Naive thymus-derived CD4-positive, alpha-beta T cell (primary cell): ENCODE data around the gene TFF2. TPM values are rescaled to one million over a fixed set of nuclear protein-coding genes. Genes with fewer than 3 reads are reported as not detected.

Source experiments
- ATAC-seq: fragments of 150-1000 bp; cut with Tn5 transposase; 2 replicates; pipeline ENCODE4 v1.10.0; 2021; ENCODE audit warnings: mild to moderate bottlenecking, moderate library complexity
- CTCF ChIA-PET: fragments of 350-600 bp; sonication (Branson Sonifier 250); formaldehyde crosslinking; loops from one replicate; lab custom pipeline; 2021; ENCODE audit warnings: antibody characterized with exemption; lab: Charles Lee
- POLR2A ChIA-PET: fragments of 350-600 bp; sonication (Branson Sonifier 250); formaldehyde crosslinking; loops from one replicate; lab custom pipeline; 2021; ENCODE audit warnings: antibody characterized with exemption, inconsistent platforms; lab: Charles Lee
- DNase-seq, 9 donors: peaks; one replicate each; pipeline versions ENCODE4 v3.0.0 to v3.0.0-alpha.2; 2020 to 2022; ENCODE audit warnings: mixed read lengths in 1 of 9
- H3K27ac ChIP-seq: one replicate; pipeline ENCODE4 v1.7.0; 2013; ENCODE audit warnings: mild to moderate bottlenecking, low read depth, low read length, moderate library complexity
- H3K27me3 ChIP-seq, 2 donors: one replicate each; pipeline ENCODE4 v1.7.0; 2013; ENCODE audit warnings: low read length in 2 of 2, mild to moderate bottlenecking in 2 of 2, moderate library complexity in 2 of 2; ENCODE audit not compliant: control insufficient read depth in 2 of 2, insufficient read depth in 2 of 2
- H3K36me3 ChIP-seq, 3 experiments: 1 replicate in 2 of 3; 2 replicates in 1 of 3; pipeline ENCODE4 v1.7.0; 2013; ENCODE audit warnings: low read length in 3 of 3, mild to moderate bottlenecking in 3 of 3, moderate library complexity in 1 of 3; ENCODE audit not compliant: insufficient read depth in 3 of 3, control insufficient read depth in 2 of 3
- H3K4me1 ChIP-seq, 2 donors: one replicate each; pipeline ENCODE4 v1.7.0; 2013; ENCODE audit warnings: low read length in 2 of 2, mild to moderate bottlenecking in 2 of 2, moderate library complexity in 1 of 2; ENCODE audit not compliant: control insufficient read depth in 2 of 2, insufficient read depth in 2 of 2
- H3K4me3 ChIP-seq: 2 replicates; pipeline ENCODE4 v1.7.0; 2013; ENCODE audit warnings: mild to moderate bottlenecking, low read length
- H3K9me3 ChIP-seq, 3 experiments: 1 replicate in 2 of 3; 2 replicates in 1 of 3; pipeline ENCODE4 v1.7.0; 2013; ENCODE audit warnings: low read length in 3 of 3; ENCODE audit not compliant: control insufficient read depth in 2 of 3
- H3K27ac Mint-ChIP-seq, 9 donors: one replicate each; pipeline ENCODE4 v1.8.0; 2020 to 2022; ENCODE audit warnings: mixed read lengths in 9 of 9, mild to moderate bottlenecking in 8 of 9, moderate library complexity in 5 of 9, inconsistent platforms in 2 of 9
- H3K27me3 Mint-ChIP-seq, 5 donors: one replicate each; pipeline ENCODE4 v1.8.0; 2021 to 2022; ENCODE audit warnings: mixed read lengths in 5 of 5, mild to moderate bottlenecking in 1 of 5
- H3K36me3 Mint-ChIP-seq, 5 donors: one replicate each; pipeline ENCODE4 v1.8.0; 2020 to 2022; ENCODE audit warnings: mixed read lengths in 5 of 5, mild to moderate bottlenecking in 3 of 5, inconsistent platforms in 1 of 5
- H3K4me1 Mint-ChIP-seq, 7 donors: one replicate each; pipeline ENCODE4 v1.8.0; 2020 to 2022; ENCODE audit warnings: mixed read lengths in 7 of 7, mild to moderate bottlenecking in 3 of 7, inconsistent platforms in 1 of 7
- H3K4me3 Mint-ChIP-seq, 10 donors: one replicate each; pipeline ENCODE4 v1.8.0; 2020 to 2022; ENCODE audit warnings: mild to moderate bottlenecking in 10 of 10, mixed read lengths in 10 of 10, moderate library complexity in 6 of 10, inconsistent platforms in 2 of 10
- H3K9me3 Mint-ChIP-seq, 11 donors: one replicate each; pipeline ENCODE4 v1.8.0; 2020 to 2022; ENCODE audit warnings: mixed read lengths in 11 of 11, mild to moderate bottlenecking in 4 of 11, inconsistent platforms in 1 of 11, moderate library complexity in 1 of 11
- intact Hi-C, 2 donors: fragments of 100-400 bp; cut with micrococcal nuclease; formaldehyde crosslinking; loops; one replicate each; pipeline ENCODE4 v1.15.1; 2023
- polyA plus RNA-seq, 2 donors: library from polyadenylated mRNA; unstranded; fragments of 300-500 nt; fragmentation: Illumina TruSeq; gene quantifications; one replicate each; pipeline ENCODE4 v1.2.3, GENCODE V29; 2021
- total RNA-seq, 6 experiments: library from RNA in 5 of 6; stranded (reverse) in 5 of 6; gene quantifications; 1 replicate in 5 of 6; 2 replicates in 1 of 6; pipeline ENCODE4 v1.2.3 and lab custom pipeline; 2021 to 2026

The TFF2 gene
- total and polyA plus RNA-seq, 7 experiments from 2014 or later, result not detected

DNA sequence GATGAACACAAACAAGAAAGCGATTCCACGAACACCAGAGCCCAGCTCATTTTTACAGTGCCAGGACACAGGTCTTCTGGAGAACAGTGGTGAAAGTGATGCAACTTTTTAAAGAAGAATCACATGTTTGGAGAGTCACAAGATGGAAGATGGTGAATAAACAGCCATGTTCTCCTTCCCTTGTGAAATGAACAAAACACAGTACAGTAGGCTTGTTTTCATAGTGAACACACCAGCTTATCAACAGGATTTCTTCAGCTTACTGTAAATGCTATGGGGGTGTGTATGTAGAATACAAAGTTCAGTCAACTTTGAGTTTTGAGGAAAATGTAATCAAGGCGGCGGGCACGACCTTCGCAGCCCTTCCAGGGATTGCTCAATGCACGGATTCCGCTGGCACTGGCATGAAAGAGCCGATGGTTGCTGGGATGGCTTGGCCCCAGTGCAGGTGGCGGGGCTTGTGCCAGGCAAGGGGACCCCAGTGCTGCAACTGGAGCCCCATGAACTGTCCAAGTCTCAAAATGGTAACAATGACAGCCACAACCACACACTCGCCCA lies 35.3 kb upstream of the TFF2 start:
- Mint-ChIP-seq H3K4me3 (peak overlapping the region in 1 of 10 donors; percentile 16), H3K36me3 (peaks cover 3 to 29% (median 9%) of the 10 kb centered on the region in 5 donors), H3K27ac (peak overlapping the region in 2 of 9 donors; percentile 15 to 55), H3K4me1 (peaks cover 15 to 73% (median 60%) of the 10 kb centered on the region in 7 donors), H3K27me3 (no peaks in the 10 kb centered on the region), H3K9me3 (peaks cover 0 to 19% (median 13%) of the 10 kb centered on the region in 11 donors)
- Histone ChIP-seq H3K4me3 (no peak overlapping the region), H3K27ac (no peak overlapping the region), H3K36me3 (no peaks in the 10 kb centered on the region), H3K4me1 (peaks cover 0 to 25% of the 10 kb centered on the region in 2 donors), H3K27me3 (no peaks in the 10 kb centered on the region), H3K9me3 (peaks cover 0 to 12% (median 6%) of the 10 kb centered on the region in 3 experiments)
- no peak for DNase-seq
- ChIA-PET CTCF (no interaction called here), POLR2A (interaction anchor here (2.6 kb wide), 1 partner anchor 16 kb away, joined by 6 read pairs; no protein-coding TSS in a partner anchor)
- intact Hi-C loops, result no loop called here
- ATAC-seq, result no peak

DNA sequence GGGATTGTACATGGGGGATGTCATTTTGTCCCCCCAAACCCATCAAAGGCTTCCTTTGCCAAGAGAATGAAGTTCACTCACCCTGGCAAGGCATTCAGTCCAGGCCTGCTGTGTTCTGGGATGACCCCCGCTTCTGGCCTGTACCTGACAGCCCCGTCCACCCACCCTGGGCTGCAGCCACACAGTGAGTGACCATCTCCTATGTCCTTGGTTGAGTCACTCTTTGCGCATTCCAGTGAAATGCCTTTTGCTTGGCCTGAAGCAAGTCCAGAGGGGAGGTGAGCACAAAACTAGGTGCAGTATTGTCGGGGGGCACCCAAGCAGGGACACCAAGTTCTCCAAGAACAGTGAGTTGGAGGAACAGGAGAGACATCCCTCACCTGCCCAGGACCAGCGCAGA lies 34.8 kb upstream of the TFF2 start:
- CTCF ChIA-PET, result no interaction called here
- Mint-ChIP-seq H3K4me3 (peak overlapping the region in 2 of 10 donors; percentile 20 to 79), H3K27me3 (no peaks in the 10 kb centered on the region), H3K9me3 (peaks cover 0 to 19% (median 13%) of the 10 kb centered on the region in 11 donors), H3K36me3 (peaks cover 3 to 26% (median 9%) of the 10 kb centered on the region in 5 donors), H3K27ac (peak overlapping the region in 4 of 9 donors; percentile 15 to 75 (median 61)), H3K4me1 (peaks cover 15 to 68% (median 55%) of the 10 kb centered on the region in 7 donors)
- Histone ChIP-seq H3K4me1 (peaks cover 0 to 25% of the 10 kb centered on the region in 2 donors), H3K9me3 (peaks cover 0 to 13% (median 6%) of the 10 kb centered on the region in 3 experiments), H3K36me3 (no peaks in the 10 kb centered on the region), H3K27ac (no peak overlapping the region), H3K4me3 (no peak overlapping the region), H3K27me3 (no peaks in the 10 kb centered on the region)
- intact Hi-C loops, result no loop called here
- no peak for ATAC-seq
- DNase-seq, result no peak
- POLR2A ChIA-PET, result no interaction called here

DNA sequence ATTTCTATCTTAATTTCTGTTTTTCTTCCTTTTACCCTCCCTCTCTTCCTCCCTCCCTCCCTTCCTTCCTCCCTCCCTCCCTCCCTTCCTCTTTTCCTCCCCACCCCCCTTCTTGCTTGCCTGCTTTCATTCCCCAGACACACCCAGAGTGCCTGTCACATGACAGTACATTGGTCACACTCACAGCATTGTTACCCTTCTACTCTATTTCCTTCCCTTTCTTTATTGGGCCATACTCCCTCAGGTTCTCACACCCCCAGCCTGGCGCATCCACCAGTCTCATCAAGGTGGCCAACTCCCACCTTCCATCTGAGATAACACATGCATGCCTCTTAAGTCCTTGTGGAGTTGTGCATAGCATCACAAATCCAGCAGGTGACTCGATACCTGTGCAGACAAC lies 34.2 kb upstream of the TFF2 start:
- CTCF ChIA-PET, result interaction anchor here (1.2 kb wide), 1 partner anchor 20 kb away, joined by 3 read pairs; no protein-coding TSS in a partner anchor
- Histone ChIP-seq H3K4me3 (no peak overlapping the region), H3K4me1 (peaks cover 0 to 22% of the 10 kb centered on the region in 2 donors), H3K36me3 (no peaks in the 10 kb centered on the region), H3K9me3 (peaks cover 0 to 13% (median 6%) of the 10 kb centered on the region in 3 experiments), H3K27me3 (no peaks in the 10 kb centered on the region), H3K27ac (no peak overlapping the region)
- H3K4me1 Mint-ChIP-seq, result peaks cover 13 to 62% (median 50%) of the 10 kb centered on the region in 7 donors
- POLR2A ChIA-PET, result interaction anchor here (1.5 kb wide), 1 partner anchor 19 kb away, joined by 5 read pairs; the partner anchor contains the start of gene UBASH3A
- H3K9me3 Mint-ChIP-seq, result peaks cover 0 to 19% (median 13%) of the 10 kb centered on the region in 11 donors
- peaks cover 3 to 24% (median 9%) of the 10 kb centered on the region in 5 donors for H3K36me3 Mint-ChIP-seq
- peak overlapping the region in 8 of 9 donors; percentile 1 to 75 (median 51) for H3K27ac Mint-ChIP-seq
- no peak for ATAC-seq
- no peaks in the 10 kb centered on the region for H3K27me3 Mint-ChIP-seq
- intact Hi-C loops, result loop anchor here in 1 of 2 donors (5.0 kb wide), 1 partner anchor 32 kb away; no protein-coding TSS in a partner anchor
- DNase-seq, result no peak
- peak overlapping the region in 9 of 10 donors; percentile 2 to 79 (median 37) for H3K4me3 Mint-ChIP-seq

DNA sequence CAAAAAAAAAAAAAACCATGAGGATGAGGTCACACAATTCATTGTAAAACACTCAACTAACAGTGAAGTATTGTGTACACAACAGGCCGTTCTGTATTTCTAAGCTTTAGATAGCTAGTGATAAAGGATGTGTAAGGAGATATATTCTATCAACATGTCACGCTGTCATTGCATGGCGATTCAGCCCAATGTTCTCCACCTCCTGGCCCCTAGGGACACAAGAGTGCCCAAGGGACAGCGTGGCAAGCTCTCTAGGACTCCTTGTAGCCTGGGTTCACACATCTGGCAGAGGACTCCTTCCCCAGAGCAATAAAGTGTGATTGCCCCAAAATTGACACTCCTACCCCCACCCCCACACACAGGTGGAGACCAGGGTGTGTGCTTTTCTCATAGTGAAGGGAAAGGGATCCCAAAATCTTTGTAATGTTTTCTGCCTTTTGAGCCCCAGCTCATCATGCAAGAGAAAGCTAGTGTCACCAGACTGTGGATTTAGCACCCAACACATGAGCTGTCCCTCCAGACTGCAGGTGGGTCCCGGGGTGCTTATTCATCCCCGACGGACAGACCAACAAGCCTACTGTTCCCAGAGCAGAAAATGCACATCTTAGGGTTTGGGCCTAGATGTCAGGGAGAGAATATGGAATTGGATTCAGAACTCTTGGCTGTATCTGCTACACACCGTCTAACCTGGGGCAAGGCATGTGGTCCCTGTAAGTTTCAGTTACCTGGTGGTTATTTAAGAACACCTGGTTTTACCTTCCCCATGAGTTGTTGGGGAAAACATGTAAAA lies 33.6 kb upstream of the TFF2 start:
- POLR2A ChIA-PET, result interaction anchor here (1.5 kb wide), 1 partner anchor 20 kb away, joined by 5 read pairs; the partner anchor contains the start of gene UBASH3A
- Histone ChIP-seq H3K4me3 (no peak overlapping the region), H3K36me3 (no peaks in the 10 kb centered on the region), H3K27ac (no peak overlapping the region), H3K27me3 (no peaks in the 10 kb centered on the region), H3K4me1 (peaks cover 0 to 16% of the 10 kb centered on the region in 2 donors), H3K9me3 (peaks cover 0 to 13% (median 6%) of the 10 kb centered on the region in 3 experiments)
- peaks cover 3 to 24% (median 9%) of the 10 kb centered on the region in 5 donors for H3K36me3 Mint-ChIP-seq
- no peak overlapping the region for H3K4me3 Mint-ChIP-seq
- CTCF ChIA-PET, result interaction anchor here (1.2 to 2.8 kb wide), 2 partner anchors 8 to 20 kb away, joined by 3 to 8 read pairs; no protein-coding TSS in a partner anchor
- no peak for DNase-seq
- H3K27ac Mint-ChIP-seq, result peak overlapping the region in 7 of 9 donors; percentile 43 to 61 (median 56)
- peaks cover 0 to 19% (median 13%) of the 10 kb centered on the region in 11 donors for H3K9me3 Mint-ChIP-seq
- no peaks in the 10 kb centered on the region for H3K27me3 Mint-ChIP-seq
- ATAC-seq, result no peak
- peaks cover 13 to 55% (median 44%) of the 10 kb centered on the region in 7 donors for H3K4me1 Mint-ChIP-seq
- intact Hi-C loops, result loop anchor here in 1 of 2 donors (5.0 kb wide), 1 partner anchor 33 kb away; no protein-coding TSS in a partner anchor

DNA sequence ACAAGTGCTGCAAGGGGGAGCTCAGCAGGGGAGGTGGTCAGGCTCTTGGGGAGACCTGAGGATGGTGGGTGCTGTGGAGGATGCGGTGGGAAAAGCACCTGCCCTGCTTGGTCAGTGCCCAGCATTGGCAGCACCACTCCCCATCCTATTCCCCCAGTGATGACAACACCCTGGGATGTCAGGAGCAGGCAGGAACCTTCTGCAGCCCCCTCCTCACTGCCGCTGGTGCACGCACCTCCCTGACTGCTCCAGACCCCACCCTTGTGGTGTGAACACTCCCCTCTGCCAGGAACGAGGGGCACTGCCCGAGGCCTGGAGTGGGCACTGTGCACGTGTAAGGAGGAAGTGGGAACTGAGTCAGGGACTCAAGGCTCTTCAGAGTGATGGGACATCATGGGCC lies 32.5 kb upstream of the TFF2 start:
- H3K4me1 ChIP-seq, result peaks cover 0 to 14% of the 10 kb centered on the region in 2 donors
- Mint-ChIP-seq H3K27ac (no peak overlapping the region), H3K4me1 (peaks cover 8 to 47% (median 36%) of the 10 kb centered on the region in 7 donors), H3K9me3 (peaks cover 0 to 19% (median 13%) of the 10 kb centered on the region in 11 donors), H3K36me3 (peaks cover 3 to 24% (median 9%) of the 10 kb centered on the region in 5 donors), H3K4me3 (no peak overlapping the region), H3K27me3 (no peaks in the 10 kb centered on the region)
- POLR2A ChIA-PET, result interaction anchor here (2.8 kb wide), 1 partner anchor 20 kb away, joined by 9 read pairs; the partner anchor contains the start of gene UBASH3A
- CTCF ChIA-PET, result interaction anchor here (2.8 kb wide), 1 partner anchor 9 kb away, joined by 8 read pairs; no protein-coding TSS in a partner anchor
- DNase-seq (no peak), ATAC-seq (no peak)
- H3K27ac ChIP-seq, result no peak overlapping the region
- no peaks in the 10 kb centered on the region for H3K36me3 ChIP-seq
- intact Hi-C loops, result loop anchor here in 1 of 2 donors (5.0 kb wide), 1 partner anchor 34 kb away; no protein-coding TSS in a partner anchor
- no peaks in the 10 kb centered on the region for H3K27me3 ChIP-seq
- peaks cover 0 to 13% (median 6%) of the 10 kb centered on the region in 3 experiments for H3K9me3 ChIP-seq
- no peak overlapping the region for H3K4me3 ChIP-seq

DNA sequence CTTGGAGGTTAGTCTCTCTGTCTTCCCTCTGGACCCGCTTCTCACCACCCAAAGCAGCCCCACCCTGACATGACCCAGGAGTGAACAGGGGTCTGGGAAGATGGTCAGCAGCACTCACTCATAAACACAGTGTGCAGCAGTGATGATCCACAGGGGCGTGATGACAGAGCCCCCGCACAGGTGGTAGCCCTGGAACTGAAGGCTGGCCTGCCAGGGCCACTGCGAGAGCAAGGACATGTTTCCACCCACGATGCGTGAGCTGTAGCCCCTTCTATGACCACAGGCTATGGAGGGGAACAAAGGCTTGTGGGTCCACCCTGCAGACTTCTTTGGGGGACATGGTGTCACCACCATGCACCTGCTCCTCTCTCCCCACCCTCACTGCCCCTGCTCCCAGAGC lies 32.1 kb upstream of the TFF2 start:
- H3K27me3 Mint-ChIP-seq, result no peaks in the 10 kb centered on the region
- POLR2A ChIA-PET, result interaction anchor here (0.6 to 2.8 kb wide), 2 partner anchors 10 to 21 kb away, joined by 3 to 9 read pairs; partner anchors contain the start of gene UBASH3A
- ATAC-seq (no peak), DNase-seq (no peak)
- no peak overlapping the region for H3K4me3 Mint-ChIP-seq
- CTCF ChIA-PET, result interaction anchor here (0.7 to 2.9 kb wide), 5 partner anchors 10 to 74 kb away, joined by 3 to 15 read pairs (median 6); no protein-coding TSS in a partner anchor
- Histone ChIP-seq H3K36me3 (no peaks in the 10 kb centered on the region), H3K27ac (no peak overlapping the region), H3K27me3 (no peaks in the 10 kb centered on the region), H3K9me3 (peaks cover 0 to 13% (median 6%) of the 10 kb centered on the region in 3 experiments), H3K4me1 (peaks cover 0 to 14% of the 10 kb centered on the region in 2 donors), H3K4me3 (no peak overlapping the region)
- H3K27ac Mint-ChIP-seq, result peak overlapping the region in 2 of 9 donors; percentile 31 to 62
- peaks cover 0 to 19% (median 13%) of the 10 kb centered on the region in 11 donors for H3K9me3 Mint-ChIP-seq
- intact Hi-C loops, result loop anchor here in 1 of 2 donors (5.0 kb wide), 1 partner anchor 34 kb away; no protein-coding TSS in a partner anchor
- peaks cover 3 to 24% (median 9%) of the 10 kb centered on the region in 5 donors for H3K36me3 Mint-ChIP-seq
- H3K4me1 Mint-ChIP-seq, result peaks cover 8 to 42% (median 35%) of the 10 kb centered on the region in 7 donors
